ENCODE data around the gene TTYH1. TPM values are rescaled to one million over a fixed set of nuclear protein-coding genes. Genes with fewer than 3 reads are reported as not detected.

Gene TTYH1

Small RNA genes within 50 kb of the gene (small RNA-seq; reads per million reads assigned to genes)
- not detected for gene AC245884.3 (ENCODE audit: insufficient read depth)
